Epithelial cell of proximal tubule (primary cell): Measurements from ENCODE around the gene TRIM40. TPM values are rescaled to one million over a fixed set of nuclear protein-coding genes. Genes with fewer than 3 reads are reported as not detected.
"Not testable (repeated sequence)": the region's sequence is repeated elsewhere in the genome, so short reads cannot be mapped to it uniquely, and the experiment has no call there.

ENCODE experiments used
- DNase-seq: peaks from one replicate; pipeline ENCODE4 v3.0.0-alpha.2; 2011; ENCODE audit warnings: low read depth
- H3K4me3 ChIP-seq: 2 replicates; pipeline ENCODE4 v1.5.1; 2011; ENCODE audit warnings: low read depth, mild to moderate bottlenecking, low read length
- total RNA-seq: library from RNA; depleted of rRNA; stranded (reverse); fragments of >200 nt; gene quantifications from 2 replicates; pipeline ENCODE4 v1.2.3, GENCODE V29; 2015
- TF ChIP-seq, protein P1 (sequence below): conservative IDR thresholded peaks from 2 replicates; pipeline ENCODE4 v1.5.1; 2012; ENCODE audit warnings: low read depth, mild to moderate bottlenecking, low read length

Gene TRIM40
- total RNA-seq, 1 donor from 2014 or later, result not detected

DNA sequence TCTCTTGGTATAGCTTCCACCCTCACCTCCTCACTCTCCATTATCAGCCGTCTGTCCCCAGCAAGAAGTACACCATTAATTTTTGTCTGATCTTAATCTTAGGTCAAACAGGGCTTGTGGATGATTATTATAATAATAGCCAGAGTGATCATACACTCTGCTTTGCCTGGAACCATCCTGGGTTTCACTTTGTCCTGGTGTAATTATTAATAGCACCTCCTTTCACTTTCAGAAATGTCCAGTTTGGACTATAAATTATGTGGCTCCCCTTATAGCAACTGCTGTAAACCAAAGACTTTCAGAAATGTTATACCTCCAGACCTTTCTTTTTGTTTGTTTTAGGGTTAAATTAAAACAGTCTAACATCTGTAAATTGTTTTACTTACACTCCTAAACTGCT, 22.1 kb upstream of the TRIM40 start:
- TF ChIP-seq, protein P1, sequence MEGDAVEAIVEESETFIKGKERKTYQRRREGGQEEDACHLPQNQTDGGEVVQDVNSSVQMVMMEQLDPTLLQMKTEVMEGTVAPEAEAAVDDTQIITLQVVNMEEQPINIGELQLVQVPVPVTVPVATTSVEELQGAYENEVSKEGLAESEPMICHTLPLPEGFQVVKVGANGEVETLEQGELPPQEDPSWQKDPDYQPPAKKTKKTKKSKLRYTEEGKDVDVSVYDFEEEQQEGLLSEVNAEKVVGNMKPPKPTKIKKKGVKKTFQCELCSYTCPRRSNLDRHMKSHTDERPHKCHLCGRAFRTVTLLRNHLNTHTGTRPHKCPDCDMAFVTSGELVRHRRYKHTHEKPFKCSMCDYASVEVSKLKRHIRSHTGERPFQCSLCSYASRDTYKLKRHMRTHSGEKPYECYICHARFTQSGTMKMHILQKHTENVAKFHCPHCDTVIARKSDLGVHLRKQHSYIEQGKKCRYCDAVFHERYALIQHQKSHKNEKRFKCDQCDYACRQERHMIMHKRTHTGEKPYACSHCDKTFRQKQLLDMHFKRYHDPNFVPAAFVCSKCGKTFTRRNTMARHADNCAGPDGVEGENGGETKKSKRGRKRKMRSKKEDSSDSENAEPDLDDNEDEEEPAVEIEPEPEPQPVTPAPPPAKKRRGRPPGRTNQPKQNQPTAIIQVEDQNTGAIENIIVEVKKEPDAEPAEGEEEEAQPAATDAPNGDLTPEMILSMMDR, result no peak
- no peak overlapping the region for H3K4me3 ChIP-seq
- DNase-seq, result no peak

DNA sequence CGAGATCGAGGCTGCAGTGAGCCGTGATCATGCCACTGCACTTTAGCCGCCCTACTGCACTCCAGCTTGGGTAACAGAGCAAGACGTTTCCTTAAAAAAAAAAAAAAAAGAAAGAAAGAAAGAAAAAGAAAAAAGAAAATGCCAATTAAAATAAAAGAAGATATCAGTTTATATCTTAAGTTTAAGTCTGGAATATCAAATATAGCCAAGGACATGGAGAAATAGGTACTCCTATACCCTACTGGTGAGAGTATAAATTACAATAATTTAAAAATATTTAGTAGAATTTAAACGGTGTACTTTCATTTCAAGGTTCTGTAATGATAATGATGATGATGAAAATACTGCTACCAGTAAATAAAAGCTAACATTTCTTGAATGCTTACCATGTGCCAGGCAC, 19.2 kb upstream of the TRIM40 start:
- no peak for DNase-seq
- TF ChIP-seq, protein P1, result no peak
- H3K4me3 ChIP-seq, result no peak overlapping the region

DNA sequence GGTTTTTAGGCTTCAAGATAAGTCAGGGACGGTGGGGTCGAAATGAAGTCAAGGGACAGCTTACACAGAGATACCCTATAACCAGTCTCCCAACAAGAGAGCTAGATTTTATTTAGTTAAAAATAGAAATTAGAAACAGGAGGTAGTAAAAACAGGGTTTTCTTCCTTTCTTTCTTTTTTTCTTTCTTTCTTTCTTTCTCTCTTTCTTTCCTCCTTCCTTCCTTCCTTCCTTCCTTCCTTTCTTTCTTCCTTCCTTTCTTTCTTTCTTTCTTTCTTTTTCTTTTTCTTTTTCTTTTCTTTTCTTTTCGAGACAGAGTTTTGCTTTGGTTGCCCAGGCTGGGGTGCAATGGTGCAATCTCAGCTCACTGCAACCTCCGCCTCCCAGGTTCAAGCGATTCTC, 17.2 kb upstream of the TRIM40 start:
- not testable (repeated sequence) for DNase-seq, H3K4me3 ChIP-seq

DNA sequence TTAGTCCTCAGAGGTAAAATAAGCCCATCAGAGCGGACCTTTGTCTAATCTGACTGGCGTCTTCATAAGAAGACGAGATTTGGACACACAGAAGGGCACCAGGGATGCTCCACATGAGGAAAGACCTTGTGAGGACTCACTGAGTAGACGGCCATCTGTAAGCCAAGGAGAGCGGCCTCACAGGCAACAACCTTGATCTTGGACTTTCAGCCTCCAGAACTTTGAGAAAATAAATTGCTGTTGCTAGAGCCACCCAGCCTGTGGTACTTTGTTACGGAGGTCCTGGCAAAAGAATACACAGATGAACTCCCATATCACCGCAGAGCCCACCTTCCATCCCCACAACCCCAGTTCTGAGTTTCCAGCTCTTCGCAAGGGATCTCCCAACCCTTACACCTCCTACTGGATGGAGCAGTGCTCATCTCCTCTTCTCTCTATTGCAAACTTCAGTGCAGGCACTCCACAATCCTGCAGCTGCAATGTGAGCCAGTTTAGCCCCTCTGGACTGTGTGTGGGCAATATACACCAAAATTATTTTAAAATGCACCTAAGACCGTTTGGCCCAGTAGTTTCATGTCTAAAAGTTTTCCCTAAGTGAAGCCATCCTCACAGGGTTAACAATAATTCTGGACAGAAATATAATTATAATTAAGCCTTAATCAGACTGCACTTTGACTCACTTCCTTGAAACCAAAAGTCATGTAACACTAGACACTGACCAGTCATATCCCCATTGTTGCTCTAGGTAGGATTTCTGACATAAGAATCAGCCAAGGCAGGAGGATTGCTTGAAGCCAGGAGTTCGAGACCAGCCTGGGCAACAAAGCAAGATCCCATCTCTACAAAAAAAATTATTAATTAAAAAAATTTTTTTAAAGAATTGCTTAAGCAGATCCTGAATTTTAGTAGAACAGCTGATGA, 14.2 kb upstream of the TRIM40 start:
- TF ChIP-seq, protein P1, result no peak
- DNase-seq, result no peak
- H3K4me3 ChIP-seq, result no peak overlapping the region

DNA sequence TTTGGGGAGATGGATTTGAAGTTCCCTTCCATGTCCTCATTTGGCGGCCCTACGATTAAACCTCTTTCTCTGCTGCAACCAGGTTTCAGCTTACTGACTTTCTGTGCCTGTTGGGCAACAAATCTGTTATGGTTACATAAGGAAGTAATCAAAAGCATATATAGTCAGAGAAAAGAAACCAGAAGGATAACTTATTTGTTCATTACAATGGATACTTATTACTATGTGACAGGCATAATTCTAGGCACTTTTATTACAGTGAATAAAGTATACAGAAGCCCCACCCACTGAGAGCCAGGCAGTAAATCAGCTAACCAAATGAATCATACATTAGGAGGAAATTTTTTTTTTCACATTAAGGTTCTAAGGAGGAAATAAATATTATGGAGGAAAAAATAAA, 13.4 kb upstream of the TRIM40 start:
- no peak for DNase-seq
- TF ChIP-seq, protein P1, result no peak
- no peak overlapping the region for H3K4me3 ChIP-seq

DNA sequence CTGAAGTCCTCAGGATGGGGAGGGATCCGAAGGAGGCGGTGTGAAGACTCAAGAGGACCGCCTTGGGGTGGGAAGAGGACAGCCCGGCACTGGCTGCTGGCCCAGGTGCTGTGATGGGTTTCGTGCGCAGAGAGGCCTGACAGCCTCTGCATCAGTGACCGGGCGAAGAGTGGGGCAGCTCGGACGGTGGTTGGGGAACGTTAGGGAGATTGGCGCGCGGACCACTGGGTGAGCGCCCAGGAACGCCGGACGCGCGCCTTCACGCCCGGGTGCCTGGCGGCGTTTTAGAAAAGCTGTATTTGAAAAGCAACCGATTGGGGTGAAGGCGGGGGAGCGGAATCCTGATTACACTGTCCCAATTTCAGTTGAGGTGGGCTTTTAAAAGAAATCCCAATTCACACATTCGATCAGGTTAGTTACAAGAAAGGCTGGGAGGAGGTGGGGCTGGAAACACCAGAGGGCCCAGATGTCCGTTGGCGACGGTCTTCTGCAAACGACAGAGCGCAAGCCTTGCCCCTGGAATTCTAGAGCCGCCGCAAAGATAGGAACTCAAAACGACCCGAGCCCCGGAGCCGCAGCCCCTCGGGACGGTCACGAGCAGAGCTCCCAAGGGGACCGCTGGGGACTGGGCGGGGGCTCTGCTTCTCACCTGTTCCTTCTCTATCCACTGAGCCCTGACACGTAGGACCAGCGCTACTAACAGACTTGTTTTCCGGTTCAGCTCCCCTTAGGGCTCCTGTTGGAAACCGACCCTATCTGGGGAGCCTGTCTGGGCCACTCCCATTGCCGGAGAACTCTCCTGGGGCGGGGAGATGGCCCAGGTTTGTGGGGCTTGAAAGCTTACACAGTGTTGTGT, 8.5 kb upstream of the TRIM40 start:
- peak overlapping the region; percentile 7 for H3K4me3 ChIP-seq
- DNase-seq, result no peak
- TF ChIP-seq, protein P1, result no peak
